Suppressor macrophage treated with lipopolysaccharide for 4 hours (primary cell): Measurements from ENCODE around the gene PRRT3.
"Not testable (repeated sequence)": the region's sequence is repeated elsewhere in the genome, so short reads cannot be mapped to it uniquely, and the experiment has no call there.

Experiments
- DNase-seq: peaks from one replicate; pipeline ENCODE4 v3.0.0-alpha.2; 2020

PRRT3 gene

GRCh38 chr3:9917820-9918219 lies 34.4 kb downstream of the PRRT3 start:
- no peak for DNase-seq

GRCh38 chr3:9916734-9917680 lies 35.2 kb downstream of the PRRT3 start, which contains the start of gene IL17RC:
Gene IL17RC (plus strand): TSS chr3:9917098. CDS start chr3:9917316, 218 bp downstream.
- DNase-seq: peak; percentile 78

GRCh38 chr3:9916346-9916733 lies 35.9 kb downstream of the PRRT3 start:
- no peak for DNase-seq

GRCh38 chr3:9915254-9916141 lies 36.7 kb downstream of the PRRT3 start:
- peak; percentile 75 for DNase-seq

- DNase-seq: no peak
These were observed 37.5 kb downstream of the PRRT3 start for GRCh38 chr3:9914559-9915253.

- DNase-seq: no peak
These were observed 38.2 kb downstream of the PRRT3 start for GRCh38 chr3:9914011-9914410.

- DNase-seq: no peak
These were observed 38.6 kb downstream of the PRRT3 start for GRCh38 chr3:9913601-9914000.

- DNase-seq: no peak
These were observed 39.8 kb downstream of the PRRT3 start for GRCh38 chr3:9912294-9912935.

GRCh38 chr3:9911863-9912262 lies 40.3 kb downstream of the PRRT3 start:
- no peak for DNase-seq

- no peak for DNase-seq
These were observed 42.8 kb downstream of the PRRT3 start for GRCh38 chr3:9909221-9910013.

GRCh38 chr3:9908286-9908685 lies 43.9 kb downstream of the PRRT3 start:
- DNase-seq: no peak

GRCh38 chr3:9906480-9906879 lies 45.7 kb downstream of the PRRT3 start:
- no peak for DNase-seq

GRCh38 chr3:9903904-9904303 lies 48.3 kb downstream of the PRRT3 start:
- DNase-seq: no peak

- peak; percentile 61 for DNase-seq
These were observed 49.0 kb downstream of the PRRT3 start for GRCh38 chr3:9903238-9903624.

GRCh38 chr3:9902372-9903237 lies 49.6 kb downstream of the PRRT3 start, which contains the start of gene IL17RE:
Gene IL17RE (plus strand): TSS chr3:9902848. CDS start chr3:9902933, 85 bp downstream.
- DNase-seq: no peak

- no peak for DNase-seq
These were observed 50.2 kb downstream of the PRRT3 start for GRCh38 chr3:9901967-9902366.

- DNase-seq: not testable (repeated sequence)
These were observed 51.2 kb downstream of the PRRT3 start for GRCh38 chr3:9900965-9901415.

GRCh38 chr3:9899289-9899791 lies 52.9 kb downstream of the PRRT3 start:
- no peak for DNase-seq

- DNase-seq: no peak
These were observed 53.6 kb downstream of the PRRT3 start for GRCh38 chr3:9898467-9899241.
